NCI-H2107 treated with DMSO at 0.1 percent for 48 hours (cell line): ENCODE data around the gene AGER.
"Not testable (repeated sequence)": the region's sequence is repeated elsewhere in the genome, so short reads cannot be mapped to it uniquely, and the experiment has no call there.

Experiments used
- DNase-seq: peaks from one replicate; lab custom pipeline; 2025; ENCODE audit not compliant: unreplicated experiment; lab: John Stamatoyannopoulos, UW

AGER gene

DNA sequence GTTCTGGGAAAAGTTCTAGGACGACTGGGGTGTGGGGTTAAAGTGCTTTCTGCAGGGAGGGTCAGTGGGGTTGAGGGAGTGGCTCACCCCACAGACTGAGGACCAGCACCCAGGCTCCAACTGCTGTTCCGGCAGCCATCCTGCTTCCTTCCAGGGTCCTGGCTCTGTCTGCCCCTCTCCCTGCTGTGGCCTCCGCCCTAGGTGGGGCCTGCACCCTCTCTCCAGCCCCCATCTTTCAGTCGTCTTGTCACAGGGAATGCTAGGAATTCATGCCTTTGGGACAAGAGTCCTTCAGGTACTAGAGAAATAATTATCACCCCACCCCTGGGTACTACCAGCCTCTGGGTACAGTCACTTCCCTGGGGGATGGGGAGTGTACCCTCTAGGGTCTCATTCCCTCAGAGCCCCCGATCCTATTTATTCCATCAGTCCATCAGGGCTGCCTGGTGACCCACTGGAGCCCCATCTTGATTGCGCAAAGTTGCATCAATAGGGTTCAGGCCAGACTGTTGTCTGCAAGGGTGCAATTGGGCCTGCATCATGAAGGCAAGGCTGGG lies at the start of gene AGER:
AGER (minus strand) TSS at position 170 of the 557 bp plus-strand sequence; CDS start at position 139, 31 bp downstream.
- DNase-seq = no peak

GRCh38 chr6:32226434-32226833 lies 42.4 kb upstream of the AGER start:
- no peak for DNase-seq

DNA sequence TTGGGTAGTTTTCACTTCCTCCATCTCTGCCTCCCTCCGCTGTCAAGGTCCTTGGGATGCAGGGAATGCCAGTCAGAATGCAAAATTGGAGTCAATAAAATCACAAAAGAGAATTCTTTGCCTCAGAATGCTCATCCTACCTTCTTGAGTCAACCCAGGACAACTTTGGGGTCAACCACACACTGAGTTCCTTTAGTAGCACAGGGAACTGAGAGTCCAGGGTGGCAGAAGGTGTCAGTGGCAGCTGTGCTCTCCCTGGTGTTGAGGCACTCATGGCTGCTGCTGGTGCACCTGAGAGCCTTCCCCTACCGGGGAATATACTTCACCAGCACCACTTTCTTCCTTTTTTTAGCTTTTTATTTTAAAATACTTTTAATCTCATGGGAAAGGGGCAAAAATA lies 40.6 kb upstream of the AGER start:
- DNase-seq = no peak

- no peak for DNase-seq
Observed at GRCh38 chr6:32223258-32224235, 39.5 kb upstream of the AGER start, which contains the start of gene NOTCH4. NOTCH4 (minus strand) TSS chr6:32224067; CDS start chr6:32223928, 139 bp downstream.

- no peak for DNase-seq
Observed at GRCh38 chr6:32222333-32223230, 38.5 kb upstream of the AGER start.

- no peak for DNase-seq
Observed at GRCh38 chr6:32220021-32220420, 36.0 kb upstream of the AGER start.

DNA sequence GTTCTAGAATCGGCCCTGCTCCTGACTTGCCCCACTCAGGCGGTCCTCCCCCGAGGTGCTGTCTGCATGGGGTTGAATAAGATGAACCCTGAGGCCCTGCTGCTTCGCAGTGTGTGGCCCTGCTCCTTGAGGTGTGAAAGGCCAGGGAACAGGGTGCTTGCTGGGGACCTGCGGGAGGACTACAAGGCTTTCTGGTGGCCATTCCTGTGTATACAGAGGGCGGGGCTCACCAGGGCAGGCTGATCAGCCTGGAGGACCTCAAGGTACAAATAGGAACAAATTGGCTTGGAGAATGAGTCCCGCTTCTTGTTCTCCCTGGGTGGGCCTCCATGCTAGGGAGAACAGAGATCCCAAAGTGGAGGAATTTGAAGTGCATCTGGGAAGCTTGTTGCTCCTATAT lies 34.1 kb upstream of the AGER start:
- no peak for DNase-seq

GRCh38 chr6:32216998-32217397 lies 32.9 kb upstream of the AGER start:
- DNase-seq = no peak

DNA sequence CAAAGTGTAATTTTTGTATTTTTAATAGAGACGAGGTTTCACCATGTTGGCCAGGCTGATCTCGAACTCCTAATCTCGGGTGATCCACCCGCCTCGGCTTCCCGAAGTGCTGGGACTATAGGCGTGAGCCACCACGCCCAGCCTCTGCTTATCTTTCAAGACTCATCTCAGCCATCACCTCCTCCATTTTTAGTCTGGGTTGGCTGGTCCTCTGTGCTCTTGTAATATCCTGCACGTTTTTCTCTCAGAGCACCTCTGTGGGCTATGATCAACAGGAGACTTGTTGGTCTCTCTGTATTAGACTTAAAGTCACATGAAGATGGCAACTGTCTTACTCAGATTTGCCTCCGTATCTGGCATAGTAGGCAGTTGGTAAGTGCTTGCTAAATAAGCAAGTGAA lies 32.2 kb upstream of the AGER start:
- DNase-seq = no peak

DNA sequence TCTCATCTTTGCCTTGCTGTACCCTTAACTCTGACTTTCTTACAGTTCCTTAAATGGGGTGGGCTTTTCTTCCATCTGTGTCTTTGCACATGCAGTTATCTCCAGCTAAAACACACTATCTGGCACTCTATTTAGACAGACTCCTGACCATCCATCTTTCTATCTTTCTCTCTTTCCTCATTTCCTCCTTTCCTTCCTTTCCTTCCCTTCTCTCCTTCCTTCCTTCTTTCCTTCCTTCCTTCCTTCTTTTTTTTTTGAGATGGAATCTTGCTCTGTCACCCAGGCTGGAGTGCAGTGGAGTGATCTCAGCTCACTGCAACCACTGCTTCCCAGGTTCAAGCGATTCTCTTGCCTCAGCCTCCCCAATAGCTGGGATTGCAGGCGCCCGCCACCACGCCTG lies 31.6 kb upstream of the AGER start:
- DNase-seq = no peak

DNA sequence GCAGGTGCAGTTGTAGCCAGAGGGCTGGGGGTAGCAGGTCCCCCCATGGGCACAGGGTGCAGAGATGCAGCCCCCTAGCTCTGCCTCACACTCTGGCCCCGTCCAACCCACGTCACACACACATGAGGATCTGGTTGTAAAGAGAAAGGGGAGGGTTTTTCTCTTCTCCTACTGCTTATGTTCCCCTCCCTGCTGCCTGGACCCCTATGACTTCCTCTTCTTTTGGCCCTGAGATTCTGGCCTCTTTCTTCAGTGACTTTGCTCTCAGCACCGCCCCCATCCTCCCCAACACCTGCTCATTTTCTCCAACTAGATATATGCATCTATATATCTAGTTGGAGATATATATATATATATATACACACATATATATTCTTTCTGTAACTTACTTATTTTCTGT lies 30.1 kb upstream of the AGER start:
- no peak for DNase-seq

GRCh38 chr6:32213649-32214048 lies 29.6 kb upstream of the AGER start:
- DNase-seq = no peak

- no peak for DNase-seq
Observed at GRCh38 chr6:32212076-32212760, 28.2 kb upstream of the AGER start.

DNA sequence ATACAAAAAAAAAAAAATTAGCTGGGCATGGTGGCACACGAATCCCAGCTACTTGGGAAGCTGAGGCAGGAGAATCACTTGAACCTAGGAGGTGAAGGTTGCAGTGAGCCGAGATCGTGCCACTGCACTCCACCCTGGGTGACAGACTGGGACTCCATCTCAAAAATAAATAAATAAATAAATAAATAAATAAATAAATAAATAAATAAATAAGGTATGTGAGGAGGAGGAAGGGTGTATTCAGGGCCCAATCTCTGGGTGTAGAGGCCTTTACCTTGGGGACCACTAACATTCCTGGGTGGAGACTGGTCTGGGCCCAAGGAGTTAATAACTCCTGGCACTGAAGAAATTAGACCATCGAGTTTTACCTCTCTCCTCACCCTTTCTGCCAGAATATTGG lies 27.4 kb upstream of the AGER start:
- not testable (repeated sequence) for DNase-seq

- no peak for DNase-seq
Observed at GRCh38 chr6:32210191-32210601, 26.1 kb upstream of the AGER start.

- DNase-seq = no peak
Observed at GRCh38 chr6:32208996-32209395, 24.9 kb upstream of the AGER start.

- DNase-seq = no peak
Observed at GRCh38 chr6:32204268-32204715, 20.2 kb upstream of the AGER start.

DNA sequence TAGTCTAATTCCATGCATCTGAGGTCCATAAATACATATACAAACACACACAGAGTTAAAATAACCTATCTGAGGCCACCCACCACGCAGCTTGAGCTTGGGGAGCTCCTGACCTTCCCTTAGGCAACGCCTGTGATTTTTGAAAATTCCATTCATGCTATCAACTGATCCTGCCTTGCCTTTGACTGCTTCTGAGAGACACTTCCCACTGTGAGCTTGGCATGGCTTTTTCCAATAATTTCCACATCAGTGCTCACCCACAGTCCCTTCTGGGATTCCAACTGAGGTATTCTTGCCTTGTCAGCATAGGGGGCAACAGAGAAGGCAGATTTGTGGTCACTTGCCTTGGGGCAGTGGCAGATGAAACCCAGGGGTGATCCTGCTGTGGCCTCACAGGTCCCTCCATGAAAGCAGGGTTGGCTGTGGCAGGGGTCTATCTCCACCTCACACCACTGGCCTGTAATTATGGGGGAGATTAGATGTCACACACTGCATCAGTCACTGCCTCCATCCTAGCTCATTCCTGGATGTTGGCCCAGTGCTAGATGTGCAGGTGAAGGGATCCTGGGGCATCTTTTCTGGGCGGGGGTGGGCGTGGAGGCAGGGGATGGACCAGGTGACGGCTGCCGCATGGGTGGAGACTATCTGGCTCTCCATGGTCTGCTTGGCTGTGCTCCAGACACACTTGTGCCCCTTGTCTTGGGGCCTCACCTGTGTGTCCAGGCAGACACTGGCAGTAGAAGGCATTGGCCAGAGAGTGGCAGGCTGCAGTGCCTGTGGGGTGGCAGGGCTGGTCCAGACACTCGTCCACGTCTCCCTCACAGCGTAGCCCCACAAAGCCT lies 19.6 kb upstream of the AGER start:
- DNase-seq = no peak

- DNase-seq = no peak
Observed at GRCh38 chr6:32202186-32202585, 18.1 kb upstream of the AGER start.
